Activated naive CD4-positive, alpha-beta T cell treated with anti-CD3 and anti-CD28 coated beads, Interleukin-2, amount 10 ng/mL, durations not matched to agents 7 days and 5 days (primary cell): Measurements from ENCODE around the gene RIN2.
"Not testable (repeated sequence)": the region's sequence is repeated elsewhere in the genome, so short reads cannot be mapped to it uniquely, and the experiment has no call there.

Experiments used
- CTCF ChIA-PET: fragments of 350-600 bp; sonication (Branson Sonifier 250); formaldehyde crosslinking; loops from one replicate; lab custom pipeline; 2021; ENCODE audit warnings: antibody characterized with exemption; lab: Charles Lee
- DNase-seq: peaks from one replicate; pipeline ENCODE4 v3.0.0-alpha.2; 2020
- H3K27ac Mint-ChIP-seq: one replicate; pipeline ENCODE4 v1.8.0; 2021; ENCODE audit warnings: mild to moderate bottlenecking, moderate library complexity, mixed read lengths
- H3K27me3 Mint-ChIP-seq: one replicate; pipeline ENCODE4 v1.8.0; 2021; ENCODE audit warnings: mild to moderate bottlenecking, mixed read lengths
- H3K36me3 Mint-ChIP-seq: one replicate; pipeline ENCODE4 v1.8.0; 2021; ENCODE audit warnings: mixed read lengths
- H3K4me1 Mint-ChIP-seq: one replicate; pipeline ENCODE4 v1.8.0; 2021; ENCODE audit warnings: mixed read lengths
- H3K4me3 Mint-ChIP-seq: one replicate; pipeline ENCODE4 v1.8.0; 2021; ENCODE audit warnings: mild to moderate bottlenecking, moderate library complexity, mixed read lengths
- H3K9me3 Mint-ChIP-seq: one replicate; pipeline ENCODE4 v1.8.0; 2021; ENCODE audit warnings: mixed read lengths

The RIN2 gene

GRCh38 chr20:19747903-19748302 lies 10.2 kb upstream of the RIN2 start:
- H3K27ac Mint-ChIP-seq, result no peak overlapping the region
- no peaks in the 10 kb centered on the region for H3K36me3 Mint-ChIP-seq
- no peak overlapping the region for H3K4me3 Mint-ChIP-seq
- H3K27me3 Mint-ChIP-seq, result peaks cover 5% of the 10 kb centered on the region
- no peak for DNase-seq
- no peaks in the 10 kb centered on the region for H3K4me1 Mint-ChIP-seq
- CTCF ChIA-PET, result no interaction called here
- no peaks in the 10 kb centered on the region for H3K9me3 Mint-ChIP-seq

- no peak overlapping the region for H3K27ac Mint-ChIP-seq
- H3K36me3 Mint-ChIP-seq, result no peaks in the 10 kb centered on the region
- CTCF ChIA-PET, result no interaction called here
- no peak for DNase-seq
- H3K4me1 Mint-ChIP-seq, result no peaks in the 10 kb centered on the region
- H3K4me3 Mint-ChIP-seq, result no peak overlapping the region
- H3K9me3 Mint-ChIP-seq, result no peaks in the 10 kb centered on the region
- no peaks in the 10 kb centered on the region for H3K27me3 Mint-ChIP-seq
Measured at GRCh38 chr20:19748681-19749080, 9.4 kb upstream of the RIN2 start.

GRCh38 chr20:19749618-19750071 lies 8.4 kb upstream of the RIN2 start:
- H3K4me1 Mint-ChIP-seq, result no peaks in the 10 kb centered on the region
- no peak overlapping the region for H3K27ac Mint-ChIP-seq
- H3K36me3 Mint-ChIP-seq, result no peaks in the 10 kb centered on the region
- H3K27me3 Mint-ChIP-seq, result no peaks in the 10 kb centered on the region
- CTCF ChIA-PET, result no interaction called here
- DNase-seq, result no peak
- no peaks in the 10 kb centered on the region for H3K9me3 Mint-ChIP-seq
- H3K4me3 Mint-ChIP-seq, result no peak overlapping the region

- Mint-ChIP-seq H3K27me3 (no peaks in the 10 kb centered on the region), H3K9me3 (no peaks in the 10 kb centered on the region), H3K4me1 (no peaks in the 10 kb centered on the region), H3K4me3 (no peak overlapping the region), H3K27ac (no peak overlapping the region), H3K36me3 (no peaks in the 10 kb centered on the region)
- CTCF ChIA-PET, result no interaction called here
- no peak for DNase-seq
Measured at GRCh38 chr20:19750101-19750606, 7.9 kb upstream of the RIN2 start.

GRCh38 chr20:19750907-19751636 lies 7.0 kb upstream of the RIN2 start:
- Mint-ChIP-seq H3K36me3 (no peaks in the 10 kb centered on the region), H3K4me3 (no peak overlapping the region), H3K4me1 (no peaks in the 10 kb centered on the region), H3K27me3 (peaks cover 4% of the 10 kb centered on the region), H3K9me3 (no peaks in the 10 kb centered on the region), H3K27ac (no peak overlapping the region)
- no peak for DNase-seq
- CTCF ChIA-PET, result no interaction called here

- H3K27ac Mint-ChIP-seq, H3K9me3 Mint-ChIP-seq, H3K36me3 Mint-ChIP-seq, DNase-seq, H3K4me1 Mint-ChIP-seq, H3K4me3 Mint-ChIP-seq, CTCF ChIA-PET: not testable (repeated sequence)
- H3K27me3 Mint-ChIP-seq, result peaks cover 34% of the 10 kb centered on the region
Measured at GRCh38 chr20:19754201-19754600, 3.9 kb upstream of the RIN2 start.

DNA sequence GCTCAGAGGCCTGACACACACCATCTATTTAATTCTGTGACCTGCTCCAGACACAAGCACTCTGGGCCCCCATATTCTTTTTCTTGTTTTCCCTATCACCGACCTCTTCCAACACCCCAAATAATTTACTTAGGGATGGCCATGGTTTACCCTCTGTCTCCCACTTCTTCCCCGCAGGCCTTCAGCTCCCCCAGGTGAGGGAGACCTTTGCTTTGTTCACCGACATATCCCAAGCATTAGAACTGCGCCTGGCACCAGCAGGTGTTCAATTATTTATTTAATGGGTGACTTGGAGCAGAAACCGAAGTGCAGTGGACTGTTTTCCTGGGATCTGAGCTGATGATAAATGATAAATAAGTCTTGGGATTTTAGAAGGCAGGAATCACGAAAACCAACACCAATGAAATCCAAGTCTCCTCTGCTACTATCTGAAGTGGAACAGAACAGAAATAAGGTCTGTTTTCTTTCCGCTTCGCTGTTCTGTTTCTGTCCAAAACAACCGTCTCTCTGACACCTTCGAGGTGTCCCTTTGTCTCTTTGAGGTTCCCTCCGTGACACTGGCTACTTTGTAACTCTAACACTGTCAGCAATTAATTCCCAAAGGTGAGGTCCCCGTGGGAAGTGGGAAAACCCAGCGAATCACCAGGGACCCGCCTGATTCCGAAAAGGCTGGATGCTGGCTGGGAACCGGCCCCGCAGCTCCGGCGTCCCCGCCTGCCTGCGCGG lies 1.1 kb upstream of the RIN2 start:
- CTCF ChIA-PET, result no interaction called here
- no peak overlapping the region for H3K4me3 Mint-ChIP-seq

GRCh38 chr20:19757487-19758132 lies 448 bp upstream of the RIN2 start:
- DNase-seq, result no peak

More for the DNA sequence above, 1.1 kb upstream of the RIN2 start:
- Mint-ChIP-seq H3K4me1 (no peaks in the 10 kb centered on the region), H3K9me3 (no peaks in the 10 kb centered on the region), H3K27ac (no peak overlapping the region), H3K27me3 (peaks cover 49% of the 10 kb centered on the region), H3K36me3 (no peaks in the 10 kb centered on the region)
- no peak for DNase-seq

GRCh38 chr20:19758501-19759331 lies 658 bp downstream of the RIN2 start:
- H3K36me3 Mint-ChIP-seq, result no peaks in the 10 kb centered on the region
- no peak overlapping the region for H3K4me3 Mint-ChIP-seq
- peaks cover 49% of the 10 kb centered on the region for H3K27me3 Mint-ChIP-seq
- CTCF ChIA-PET, result no interaction called here
- no peaks in the 10 kb centered on the region for H3K9me3 Mint-ChIP-seq
- no peak for DNase-seq
- H3K27ac Mint-ChIP-seq, result no peak overlapping the region
- H3K4me1 Mint-ChIP-seq, result no peaks in the 10 kb centered on the region

More at GRCh38 chr20:19757487-19758132, 448 bp upstream of the RIN2 start:
- CTCF ChIA-PET, result no interaction called here
- Mint-ChIP-seq H3K36me3 (no peaks in the 10 kb centered on the region), H3K27me3 (peaks cover 49% of the 10 kb centered on the region), H3K9me3 (no peaks in the 10 kb centered on the region), H3K27ac (no peak overlapping the region), H3K4me3 (no peak overlapping the region), H3K4me1 (no peaks in the 10 kb centered on the region)

DNA sequence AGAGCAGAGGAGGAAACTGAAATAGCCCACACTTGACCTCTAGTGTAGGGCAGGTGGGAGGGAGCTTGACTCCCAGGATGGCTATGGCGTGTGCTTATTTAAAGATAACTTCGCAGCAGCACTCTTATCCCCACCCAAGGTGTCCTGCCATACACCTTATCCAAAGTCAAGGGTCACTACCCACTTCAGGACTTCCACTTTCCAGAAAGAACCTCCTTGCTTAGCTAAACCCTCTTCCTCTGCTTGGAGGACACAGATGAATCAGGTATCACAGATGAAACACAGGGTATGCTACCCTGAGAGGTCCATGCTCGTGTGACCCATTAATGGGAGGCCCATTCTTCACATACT lies 2.3 kb downstream of the RIN2 start:
- H3K9me3 Mint-ChIP-seq, result no peaks in the 10 kb centered on the region
- H3K27ac Mint-ChIP-seq, result no peak overlapping the region
- no peak overlapping the region for H3K4me3 Mint-ChIP-seq
- no peak for DNase-seq
- CTCF ChIA-PET, result no interaction called here
- H3K27me3 Mint-ChIP-seq, result peaks cover 49% of the 10 kb centered on the region
- H3K4me1 Mint-ChIP-seq, result no peaks in the 10 kb centered on the region
- H3K36me3 Mint-ChIP-seq, result no peaks in the 10 kb centered on the region

GRCh38 chr20:19761326-19761725 lies 3.3 kb downstream of the RIN2 start:
- H3K4me1 Mint-ChIP-seq, result no peaks in the 10 kb centered on the region

GRCh38 chr20:19761841-19762240 lies 3.8 kb downstream of the RIN2 start:
- CTCF ChIA-PET, result no interaction called here
- Mint-ChIP-seq H3K36me3 (no peaks in the 10 kb centered on the region), H3K4me1 (no peaks in the 10 kb centered on the region), H3K9me3 (no peaks in the 10 kb centered on the region), H3K27ac (no peak overlapping the region), H3K27me3 (peaks cover 39% of the 10 kb centered on the region), H3K4me3 (no peak overlapping the region)
- DNase-seq, result no peak

More at GRCh38 chr20:19761326-19761725, 3.3 kb downstream of the RIN2 start:
- Mint-ChIP-seq H3K36me3 (no peaks in the 10 kb centered on the region), H3K4me3 (no peak overlapping the region), H3K27ac (no peak overlapping the region), H3K9me3 (no peaks in the 10 kb centered on the region), H3K27me3 (peaks cover 43% of the 10 kb centered on the region)
- CTCF ChIA-PET, result no interaction called here
- DNase-seq, result no peak

- Mint-ChIP-seq H3K4me3 (no peak overlapping the region), H3K27me3 (peaks cover 15% of the 10 kb centered on the region), H3K4me1 (no peaks in the 10 kb centered on the region), H3K9me3 (no peaks in the 10 kb centered on the region), H3K36me3 (no peaks in the 10 kb centered on the region), H3K27ac (no peak overlapping the region)
- no peak for DNase-seq
- CTCF ChIA-PET, result no interaction called here
Measured at GRCh38 chr20:19764207-19764606, 6.1 kb downstream of the RIN2 start.

DNA sequence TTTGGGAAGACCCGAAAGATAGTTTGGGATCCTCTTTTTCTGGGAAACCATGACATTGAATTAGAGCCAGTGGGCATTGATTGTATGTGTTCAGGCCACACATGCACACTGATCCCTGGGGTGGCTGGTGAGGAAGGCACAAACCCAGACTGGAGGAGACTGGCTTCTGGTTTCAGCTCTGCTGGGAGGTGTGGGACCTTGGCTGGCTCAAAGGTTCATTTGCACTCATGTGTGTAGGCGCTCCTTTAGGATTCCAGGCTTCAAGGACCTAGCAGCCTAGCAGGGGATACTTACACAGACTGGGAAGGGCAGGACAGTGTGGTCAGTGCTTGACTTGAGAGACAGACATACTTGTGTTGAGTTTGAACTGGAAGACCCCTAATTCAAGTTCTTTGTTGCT lies 7.2 kb downstream of the RIN2 start:
- no peaks in the 10 kb centered on the region for H3K36me3 Mint-ChIP-seq
- peaks cover 5% of the 10 kb centered on the region for H3K27me3 Mint-ChIP-seq
- H3K27ac Mint-ChIP-seq, result no peak overlapping the region
- no peak overlapping the region for H3K4me3 Mint-ChIP-seq
- DNase-seq, result no peak
- CTCF ChIA-PET, result no interaction called here
- no peaks in the 10 kb centered on the region for H3K4me1 Mint-ChIP-seq
- no peaks in the 10 kb centered on the region for H3K9me3 Mint-ChIP-seq
